ENCODE results near the gene ALCAM. TPM values are rescaled to one million over a fixed set of nuclear protein-coding genes. Genes with fewer than 3 reads are reported as not detected.

ALCAM gene
- polyA plus RNA-seq, 3 donors, result 7.1 to 8.0 (median 7.9) TPM

GRCh38 chr3:105377716-105378115 is 11.0 kb downstream of the ALCAM start:
- no peak overlapping the region for H3K9ac ChIP-seq (ENCODE audit: insufficient read depth, low read length, poor library complexity, severe bottlenecking)
- H3K79me2 ChIP-seq (ENCODE audit: insufficient read depth, low read length), result peaks cover 62% of the 10 kb centered on the region
- no peaks in the 10 kb centered on the region for H4K20me1 ChIP-seq (ENCODE audit: insufficient read depth, low read length)
- no peak overlapping the region for H2AFZ ChIP-seq (ENCODE audit: insufficient read depth, low read depth, low read length, poor library complexity, severe bottlenecking)
- peaks cover 0 to 1% (median 0%) of the 10 kb centered on the region in 7 donors for H3K9me3 Mint-ChIP-seq
- H3K27ac ChIP-seq (ENCODE audit: low read depth in 1 of 2, low read length in 2 of 2), result no peak overlapping the region
- no peaks in the 10 kb centered on the region for H3K36me3 ChIP-seq (replicated peaks in 1 of 2; ENCODE audit: control insufficient read depth in 1 of 2, insufficient read depth in 2 of 2, low read length in 2 of 2)
- no peaks in the 10 kb centered on the region for H3K36me3 Mint-ChIP-seq
- intact Hi-C loops (cut with micrococcal nuclease), result no loop called here
- H3K4me3 Mint-ChIP-seq, result no peak overlapping the region
- DNase-seq, result no peak
- TF ChIP-seq CTCF (IDR thresholded peaks at IDR 0.05), result no peak
- no peak overlapping the region for H3K4me3 ChIP-seq (replicated peaks in 1 of 3; ENCODE audit: low read depth in 2 of 3, low read length in 3 of 3)
- no peak overlapping the region for H3K27ac Mint-ChIP-seq
- no peaks in the 10 kb centered on the region for H3K9me3 ChIP-seq (replicated peaks in 1 of 2; ENCODE audit: control insufficient read depth in 1 of 2, insufficient read depth in 1 of 2, low read length in 2 of 2)
- peaks cover 9% of the 10 kb centered on the region for H3K4me1 Mint-ChIP-seq
- no peaks in the 10 kb centered on the region for H3K4me1 ChIP-seq (ENCODE audit: control insufficient read depth in 1 of 2, insufficient read depth in 2 of 2, low read length in 2 of 2)
- no peaks in the 10 kb centered on the region for H3K27me3 ChIP-seq (ENCODE audit: control insufficient read depth in 2 of 2, insufficient read depth in 2 of 2, low read length in 2 of 2)
- no CpG with 5 or more reads among the region's 2 CpGs for WGBS (ENCODE audit: insufficient coverage)
- no peaks in the 10 kb centered on the region for H3K27me3 Mint-ChIP-seq (ENCODE audit: low read depth in 3 of 3)
- H3K4me2 ChIP-seq (replicated peaks; ENCODE audit: extremely low read depth, low read length, poor library complexity, severe bottlenecking), result no peak overlapping the region

- Mint-ChIP-seq H3K9me3 (peaks cover 2 to 6% (median 3%) of the 10 kb centered on the region in 7 donors), H3K36me3 (peaks cover 2 to 3% of the 10 kb centered on the region in 2 donors), H3K27me3 (ENCODE audit: low read depth in 3 of 3) (no peaks in the 10 kb centered on the region), H3K4me1 (peaks cover 28% of the 10 kb centered on the region), H3K4me3 (no peak overlapping the region), H3K27ac (peak overlapping the region in 3 of 7 donors; percentile 2 to 68 (median 64))
- H3K9me3 ChIP-seq (replicated peaks in 1 of 2; ENCODE audit: control insufficient read depth in 1 of 2, insufficient read depth in 1 of 2, low read length in 2 of 2), result no peaks in the 10 kb centered on the region
- H3K9ac ChIP-seq (ENCODE audit: insufficient read depth, low read length, poor library complexity, severe bottlenecking), result no peak overlapping the region
- H2AFZ ChIP-seq (ENCODE audit: insufficient read depth, low read depth, low read length, poor library complexity, severe bottlenecking), result no peak overlapping the region
- no peak for TF ChIP-seq CTCF (IDR thresholded peaks at IDR 0.05)
- no peak for DNase-seq
- peaks cover 22 to 37% of the 10 kb centered on the region in 2 donors for H3K4me1 ChIP-seq (ENCODE audit: control insufficient read depth in 1 of 2, insufficient read depth in 2 of 2, low read length in 2 of 2)
- no peaks in the 10 kb centered on the region for H3K27me3 ChIP-seq (ENCODE audit: control insufficient read depth in 2 of 2, insufficient read depth in 2 of 2, low read length in 2 of 2)
- peak overlapping the region in 1 of 2 donors; percentile 66 for H3K27ac ChIP-seq (ENCODE audit: low read depth in 1 of 2, low read length in 2 of 2)
- no peaks in the 10 kb centered on the region for H4K20me1 ChIP-seq (ENCODE audit: insufficient read depth, low read length)
- H3K4me2 ChIP-seq (replicated peaks; ENCODE audit: extremely low read depth, low read length, poor library complexity, severe bottlenecking), result no peak overlapping the region
- peaks cover 58% of the 10 kb centered on the region for H3K79me2 ChIP-seq (ENCODE audit: insufficient read depth, low read length)
- H3K4me3 ChIP-seq (replicated peaks in 1 of 3; ENCODE audit: low read depth in 2 of 3, low read length in 3 of 3), result no peak overlapping the region
- no peaks in the 10 kb centered on the region for H3K36me3 ChIP-seq (replicated peaks in 1 of 2; ENCODE audit: control insufficient read depth in 1 of 2, insufficient read depth in 2 of 2, low read length in 2 of 2)
- intact Hi-C loops (cut with micrococcal nuclease), result no loop called here
- no CpG with 5 or more reads among the region's 2 CpGs for WGBS (ENCODE audit: insufficient coverage)
Measured at GRCh38 chr3:105385179-105385578, 18.5 kb downstream of the ALCAM start.

Data from CD14-positive monocyte (primary cell).